ENCODE results near the gene PRIM2. TPM values are rescaled to one million over a fixed set of nuclear protein-coding genes. Genes with fewer than 3 reads are reported as not detected.

PRIM2 gene
- 10.3 to 14.9 TPM (median 12.1 TPM) in 5 replicates for total RNA-seq (2022; extraction: Qiagen RNA extraction)

GRCh38 chr6:57317060-57317943 lies at the start of gene PRIM2:
Gene PRIM2, plus strand, starts transcription at chr6:57317630. Its CDS starts 816 bp downstream, at chr6:57318446.

Other genes starting within 250 kb of the PRIM2 start
- 7.9 to 10.6 TPM (median 9.7 TPM) in 5 replicates for gene ZNF451, start 227.4 kb upstream of the PRIM2 start, total RNA-seq (2022; extraction: Qiagen RNA extraction)
- gene BAG2, start 145.3 kb upstream of the PRIM2 start, total RNA-seq (2022; extraction: Qiagen RNA extraction) = 6.3 to 7.6 TPM (median 7.0 TPM) in 5 replicates
- gene RAB23, start 95.3 kb upstream of the PRIM2 start, total RNA-seq (2022; extraction: Qiagen RNA extraction) = 7.1 to 9.0 TPM (median 8.4 TPM) in 5 replicates